Sigmoid colon (tissue), 7 donors: ENCODE data around the gene PNPLA4. TPM values are rescaled to one million over a fixed set of nuclear protein-coding genes. Genes with fewer than 3 reads are reported as not detected.

Experiments
- DNase-seq: peaks from one replicate; pipeline ENCODE4 v3.0.0-alpha.2; 2019
- H3K27ac ChIP-seq, 4 donors: fragments of 200-600 bp; sonication (generic); one replicate each; pipeline ENCODE4 v1.5.1; 2016 to 2019; ENCODE audit warnings: mild to moderate bottlenecking in 1 of 4
- H3K27me3 ChIP-seq, 3 donors: fragments of 200-600 bp; sonication (generic); one replicate each; pipeline ENCODE4 v1.5.1; 2019; ENCODE audit warnings: mild to moderate bottlenecking in 1 of 3
- H3K36me3 ChIP-seq, 4 donors: fragments of 200-600 bp; sonication (generic); one replicate each; pipeline ENCODE4 v1.5.1; 2016 to 2019
- H3K4me1 ChIP-seq, 4 donors: fragments of 200-600 bp; sonication (generic); one replicate each; pipeline ENCODE4 v1.5.1; 2017 to 2019
- H3K4me3 ChIP-seq, 4 donors: fragments of 200-600 bp; sonication (generic); one replicate each; pipeline ENCODE4 v1.5.1; 2017 to 2019; ENCODE audit warnings: mild to moderate bottlenecking in 2 of 4, moderate library complexity in 1 of 4
- H3K9me3 ChIP-seq, 4 donors: fragments of 200-600 bp in 3 of 4; sonication (generic) in 3 of 4; one replicate each; pipeline versions ENCODE4 v1.5.1 to v1.6.1; 2013 to 2019
- EP300 ChIP-seq, 4 donors: sonication (generic); formaldehyde crosslinking; IDR thresholded peaks; one replicate each; pipeline ENCODE4 v1.6.1; 2017; ENCODE audit warnings: antibody characterized with exemption in 4 of 4
- POLR2A ChIP-seq, 2 donors: fragments of 450-650 bp; IDR thresholded peaks; one replicate each; pipeline ENCODE4 v1.6.1; 2016; ENCODE audit warnings: antibody characterized with exemption in 2 of 2, mild to moderate bottlenecking in 2 of 2, moderate library complexity in 2 of 2
- POLR2AphosphoS5 ChIP-seq, 4 donors: sonication (generic); formaldehyde crosslinking; IDR thresholded peaks; one replicate each; pipeline ENCODE4 v1.6.1; 2017; ENCODE audit warnings: antibody characterized with exemption in 4 of 4
- WGBS, 2 donors: extraction: QIAGEN DNeasy Blood & Tissue Kit; methylation state at CpG; one replicate each; pipeline ENCODE4 v1.1.7; 2013; 5-methylcytosine and 5-hydroxymethylcytosine counted together
- intact Hi-C: fragments of 100-400 bp; cut with DNase I; formaldehyde crosslinking; loops from one replicate; pipeline ENCODE4 v1.15.1; 2023
- polyA plus RNA-seq, 3 donors: library from polyadenylated mRNA; stranded (reverse); fragments of 200-250 nt; gene quantifications; one replicate each; pipeline ENCODE4 v1.2.3, GENCODE V29; 2013
- total RNA-seq, 4 donors: library from RNA; depleted of rRNA; stranded (reverse); fragments of >200 nt; gene quantifications; one replicate each; pipeline ENCODE4 v1.1.0, GENCODE V29; 2016
- TF ChIP-seq, protein P1 (sequence below), 4 experiments: fragments of 450-650 bp in 3 of 4; fragments of 200-600 bp in 1 of 4; IDR thresholded peaks; one replicate each; pipeline ENCODE4 v1.5.1; 2016 to 2019; ENCODE audit warnings: antibody characterized with exemption in 4 of 4, mild to moderate bottlenecking in 3 of 4, moderate library complexity in 2 of 4
- donor health status: healthy with polysubstance abuse.
- donor health status: Bipolar disorder and iron deficiency.
- donor health status: healthy.

Gene PNPLA4
- total and polyA plus RNA-seq, 7 donors: 1.9 to 27.0 (median 10.4) TPM

DNA sequence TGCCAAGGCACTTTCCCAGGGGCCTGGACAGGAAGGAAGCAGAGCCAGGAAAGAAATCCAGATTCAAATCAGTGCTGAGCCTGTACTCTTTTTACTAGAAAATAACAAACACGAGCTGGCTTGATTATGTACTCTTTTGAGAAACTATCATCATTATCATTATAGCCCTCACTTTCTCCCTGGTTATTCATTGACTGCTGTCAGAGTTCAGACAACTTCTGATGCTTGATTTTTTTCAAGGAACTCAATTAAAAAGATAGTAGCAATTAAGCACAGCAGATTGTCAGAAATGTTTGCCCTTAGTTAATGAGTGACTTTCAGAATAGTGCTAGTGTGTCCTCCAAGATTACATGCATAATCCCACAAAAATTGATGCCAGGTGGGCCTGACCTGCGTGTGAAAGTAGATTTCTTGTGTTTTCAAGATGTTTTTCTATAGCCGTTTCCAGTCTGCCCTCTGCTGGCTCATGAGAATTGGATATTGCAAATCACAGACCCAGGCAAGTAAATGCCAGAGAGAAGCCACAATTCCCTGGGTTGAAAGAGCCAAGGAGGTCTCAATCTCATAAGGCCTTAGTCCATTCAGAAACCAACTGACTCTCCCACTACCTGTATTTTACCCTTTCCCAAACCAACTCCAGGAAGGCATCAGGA lies 14.3 kb upstream of the PNPLA4 start:
- intact Hi-C loops: no loop called here
- WGBS, 2 donors: 5 to 26% methylated on average over 3 of the region's 3 CpGs
- H3K4me3 ChIP-seq: no peak overlapping the region
- no peaks in the 10 kb centered on the region for H3K27me3 ChIP-seq
- no peaks in the 10 kb centered on the region for H3K4me1 ChIP-seq
- no peaks in the 10 kb centered on the region for H3K36me3 ChIP-seq
- no peaks in the 10 kb centered on the region for H3K9me3 ChIP-seq
- no peak overlapping the region for H3K27ac ChIP-seq
- no peak for DNase-seq
- TF ChIP-seq POLR2A (IDR thresholded peaks at IDR 0.05) (no peak), EP300 (IDR thresholded peaks at IDR 0.05) (no peak), POLR2AphosphoS5 (IDR thresholded peaks at IDR 0.05) (no peak)
- TF ChIP-seq, protein P1, sequence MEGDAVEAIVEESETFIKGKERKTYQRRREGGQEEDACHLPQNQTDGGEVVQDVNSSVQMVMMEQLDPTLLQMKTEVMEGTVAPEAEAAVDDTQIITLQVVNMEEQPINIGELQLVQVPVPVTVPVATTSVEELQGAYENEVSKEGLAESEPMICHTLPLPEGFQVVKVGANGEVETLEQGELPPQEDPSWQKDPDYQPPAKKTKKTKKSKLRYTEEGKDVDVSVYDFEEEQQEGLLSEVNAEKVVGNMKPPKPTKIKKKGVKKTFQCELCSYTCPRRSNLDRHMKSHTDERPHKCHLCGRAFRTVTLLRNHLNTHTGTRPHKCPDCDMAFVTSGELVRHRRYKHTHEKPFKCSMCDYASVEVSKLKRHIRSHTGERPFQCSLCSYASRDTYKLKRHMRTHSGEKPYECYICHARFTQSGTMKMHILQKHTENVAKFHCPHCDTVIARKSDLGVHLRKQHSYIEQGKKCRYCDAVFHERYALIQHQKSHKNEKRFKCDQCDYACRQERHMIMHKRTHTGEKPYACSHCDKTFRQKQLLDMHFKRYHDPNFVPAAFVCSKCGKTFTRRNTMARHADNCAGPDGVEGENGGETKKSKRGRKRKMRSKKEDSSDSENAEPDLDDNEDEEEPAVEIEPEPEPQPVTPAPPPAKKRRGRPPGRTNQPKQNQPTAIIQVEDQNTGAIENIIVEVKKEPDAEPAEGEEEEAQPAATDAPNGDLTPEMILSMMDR (IDR thresholded peaks at IDR 0.05): no peak

DNA sequence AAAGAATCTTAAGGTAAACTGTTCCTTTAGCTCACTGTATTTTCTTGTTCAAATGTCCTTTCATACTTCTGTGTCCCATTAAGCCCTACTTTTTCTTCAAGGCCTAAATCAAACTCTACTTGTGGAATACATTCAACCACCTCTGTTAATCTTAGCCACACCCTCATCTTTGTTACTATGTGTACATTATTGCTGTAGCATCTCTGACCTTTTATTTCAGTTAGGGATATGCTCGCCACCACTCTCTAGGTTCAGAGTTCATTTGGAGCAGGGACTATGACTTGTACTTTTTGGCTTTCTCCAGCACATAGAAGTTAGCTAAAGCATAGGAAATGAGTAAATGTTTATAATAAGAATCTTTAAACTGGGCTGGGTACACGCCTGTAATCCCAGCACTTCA lies 6.8 kb upstream of the PNPLA4 start:
- intact Hi-C loops: no loop called here
- Histone ChIP-seq H3K4me3 (no peak overlapping the region), H3K9me3 (no peaks in the 10 kb centered on the region), H3K4me1 (no peaks in the 10 kb centered on the region), H3K36me3 (no peaks in the 10 kb centered on the region), H3K27me3 (no peaks in the 10 kb centered on the region), H3K27ac (no peak overlapping the region)
- 28 to 74% methylated on average over 2 of the region's 2 CpGs for WGBS, 2 donors
- no peak for DNase-seq
- TF ChIP-seq POLR2A (IDR thresholded peaks at IDR 0.05) (no peak), EP300 (IDR thresholded peaks at IDR 0.05) (no peak), POLR2AphosphoS5 (IDR thresholded peaks at IDR 0.05) (no peak)
- TF ChIP-seq, protein P1 (IDR thresholded peaks at IDR 0.05): no peak

DNA sequence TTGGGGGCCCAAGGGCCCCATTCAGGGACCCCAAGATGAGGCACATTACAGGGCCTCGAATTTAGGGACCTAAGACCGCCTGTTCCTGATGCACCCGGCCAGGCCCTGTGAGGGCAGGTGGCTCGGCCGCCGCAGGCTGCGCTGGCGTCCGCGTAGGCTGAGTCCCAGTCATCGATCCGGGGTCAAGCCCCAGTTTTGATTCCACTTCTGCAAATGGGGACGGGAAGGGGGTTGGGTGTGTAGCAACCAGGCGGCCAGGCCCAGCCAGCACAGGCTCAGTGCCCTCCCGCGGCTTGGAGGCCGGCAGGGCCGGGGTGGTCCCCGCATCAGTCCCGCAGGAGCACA lies 327 bp downstream of the PNPLA4 start:
- Histone ChIP-seq H3K27ac (peak overlapping the region; percentile 54 to 67 (median 62)), H3K36me3 (no peaks in the 10 kb centered on the region), H3K9me3 (no peaks in the 10 kb centered on the region), H3K4me1 (peaks cover 0 to 7% (median 0%) of the 10 kb centered on the region in 4 donors), H3K27me3 (no peaks in the 10 kb centered on the region), H3K4me3 (peak overlapping the region; percentile 31 to 56 (median 52))
- intact Hi-C loops: no loop called here
- no peak for DNase-seq
- WGBS, 2 donors: 9 to 16% methylated on average over 20 of the region's 20 CpGs
- no peak for TF ChIP-seq POLR2A (IDR thresholded peaks at IDR 0.05)
- TF ChIP-seq, protein P1 (IDR thresholded peaks at IDR 0.05): no peak
- TF ChIP-seq POLR2AphosphoS5 (IDR thresholded peaks at IDR 0.05): no peak
- no peak for TF ChIP-seq EP300 (IDR thresholded peaks at IDR 0.05)

DNA sequence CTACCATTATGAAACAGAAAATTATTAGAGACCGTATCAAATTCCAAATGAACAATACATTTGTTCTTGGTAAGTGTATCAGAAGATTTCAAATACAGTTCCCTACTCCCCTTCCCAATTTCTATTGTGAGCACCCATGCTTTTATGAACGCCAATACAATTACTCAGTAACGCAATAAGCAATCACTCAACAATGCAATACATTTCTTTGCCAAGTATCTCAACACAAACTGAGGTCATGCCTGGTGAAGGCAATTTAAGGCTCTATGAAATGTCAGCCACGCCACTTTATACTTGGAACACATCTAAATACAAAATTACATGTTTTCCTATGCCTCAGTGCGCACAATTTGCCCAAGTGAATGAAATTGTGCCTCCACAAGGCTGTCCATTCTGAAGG lies 712 bp downstream of the PNPLA4 start:
- Histone ChIP-seq H3K27ac (peak overlapping the region; percentile 54 to 67 (median 62)), H3K9me3 (no peaks in the 10 kb centered on the region), H3K36me3 (no peaks in the 10 kb centered on the region), H3K4me3 (peak overlapping the region in 3 of 4 donors; percentile 48 to 56 (median 56)), H3K4me1 (peaks cover 0 to 7% (median 0%) of the 10 kb centered on the region in 4 donors), H3K27me3 (no peaks in the 10 kb centered on the region)
- DNase-seq: no peak
- TF ChIP-seq POLR2A (IDR thresholded peaks at IDR 0.05) (no peak), EP300 (IDR thresholded peaks at IDR 0.05) (no peak), POLR2AphosphoS5 (IDR thresholded peaks at IDR 0.05) (no peak)
- TF ChIP-seq, protein P1 (IDR thresholded peaks at IDR 0.05): no peak
- intact Hi-C loops: no loop called here
- WGBS, 2 donors: 60 to 83% methylated on average over 5 of the region's 5 CpGs
